IMR-90 (cell line): Measurements from ENCODE around the gene PCBP3. TPM values are rescaled to one million over a fixed set of nuclear protein-coding genes. Genes with fewer than 3 reads are reported as not detected.

Source experiments
- ATAC-seq: fragments of 200-7000 bp; cut with Tn5 transposase; 2 replicates; pipeline ENCODE4 v1.9.1; 2020; ENCODE audit warnings: low read depth, mild to moderate bottlenecking, moderate library complexity
- BruUV-seq: library from RNA; stranded (reverse); fragments of 400-500 nt; replicated peaks from 2 replicates; lab custom pipeline; 2021; lab: Mats Ljungman, UMichigan
- CTCF ChIA-PET: fragments of 300-600 bp; formaldehyde crosslinking; extraction: SDS; loops from one replicate; lab custom pipeline; 2021; ENCODE audit warnings: antibody characterized with exemption; lab: Yijun Ruan, JAX
- POLR2A ChIA-PET: fragments of 300-600 bp; sonication (Branson Sonifier 250); formaldehyde crosslinking; loops from one replicate; lab custom pipeline; 2022; ENCODE audit warnings: antibody characterized with exemption; ENCODE audit not compliant: unreplicated experiment; lab: Charles Lee
- DNase-seq: peaks from one replicate; pipeline ENCODE4 v3.0.0; 2013
- H2AFZ ChIP-seq: replicated peaks from 2 replicates; pipeline ENCODE3; 2013; ENCODE audit warnings: low read length, mild to moderate bottlenecking; ENCODE audit not compliant: poor library complexity
- H2AK5ac ChIP-seq: 2 replicates; pipeline ENCODE4 v1.6.1; 2013; ENCODE audit warnings: low read depth, low read length, inconsistent platforms
- H2AK9ac ChIP-seq: replicated peaks from 2 replicates; pipeline ENCODE3; 2013; ENCODE audit warnings: mild to moderate bottlenecking, low read depth, low read length, moderate library complexity; ENCODE audit not compliant: poor library complexity
- H2BK120ac ChIP-seq: 2 replicates; pipeline ENCODE4 v1.6.1; 2013; ENCODE audit warnings: low read depth, low read length, inconsistent platforms
- H2BK15ac ChIP-seq: 3 replicates; pipeline ENCODE4 v1.6.1; 2013; ENCODE audit warnings: low read depth, low read length, inconsistent platforms
- H2BK20ac ChIP-seq: 2 replicates; pipeline ENCODE4 v1.6.1; 2013; ENCODE audit warnings: low read depth, mild to moderate bottlenecking, inconsistent platforms, low read length, moderate library complexity
- H2BK5ac ChIP-seq: 2 replicates; pipeline ENCODE4 v1.6.1; 2013; ENCODE audit warnings: mild to moderate bottlenecking, low read depth, low read length, inconsistent platforms; ENCODE audit not compliant: poor library complexity, severe bottlenecking
- H3K14ac ChIP-seq: replicated peaks from 2 replicates; pipeline ENCODE4 v1.6.1; 2013; ENCODE audit warnings: low read depth, low read length, inconsistent platforms
- H3K18ac ChIP-seq: 2 replicates; pipeline ENCODE4 v1.6.1; 2013; ENCODE audit warnings: low read depth, low read length, control low read depth
- H3K23ac ChIP-seq: 2 replicates; pipeline ENCODE4 v1.6.1; 2013; ENCODE audit warnings: low read depth, low read length, inconsistent platforms
- H3K27ac ChIP-seq: 2 replicates; pipeline ENCODE4 v1.5.1; 2013; ENCODE audit warnings: mild to moderate bottlenecking, control low read depth, low read length; ENCODE audit not compliant: insufficient read depth
- H3K27me3 ChIP-seq: 2 replicates; pipeline ENCODE4 v1.6.1; 2013; ENCODE audit warnings: low read length; ENCODE audit not compliant: control insufficient read depth, insufficient read depth
- H3K36me3 ChIP-seq: 2 replicates; pipeline ENCODE4 v1.6.1; 2013; ENCODE audit warnings: low read length, mixed read lengths; ENCODE audit not compliant: control insufficient read depth, insufficient read depth
- H3K4ac ChIP-seq: 2 replicates; pipeline ENCODE4 v1.6.1; 2013; ENCODE audit warnings: low read depth, low read length, inconsistent platforms
- H3K4me1 ChIP-seq: 2 replicates; pipeline ENCODE4 v1.6.1; 2013; ENCODE audit warnings: low read length, mixed read lengths; ENCODE audit not compliant: control insufficient read depth, insufficient read depth
- H3K4me2 ChIP-seq: 2 replicates; pipeline ENCODE4 v1.6.1; 2013; ENCODE audit warnings: low read depth, mild to moderate bottlenecking, control low read depth, low read length, moderate library complexity
- H3K4me3 ChIP-seq: 2 replicates; pipeline ENCODE4 v1.5.1; 2013; ENCODE audit warnings: low read depth, mild to moderate bottlenecking, control low read depth, low read length, moderate library complexity; ENCODE audit not compliant: insufficient read depth
- H3K56ac ChIP-seq: 2 replicates; pipeline ENCODE4 v1.6.1; 2013; ENCODE audit warnings: low read length, inconsistent platforms; ENCODE audit not compliant: insufficient read depth; ENCODE audit errors: extremely low read depth
- H3K79me1 ChIP-seq, 2 experiments: 2 replicates each; pipeline ENCODE4 v1.6.1; 2013; ENCODE audit warnings: low read length in 2 of 2, inconsistent platforms in 1 of 2, low read depth in 1 of 2
- H3K9ac ChIP-seq: 2 replicates; pipeline ENCODE4 v1.6.1; 2013; ENCODE audit warnings: low read depth, low read length, control low read depth
- H3K9me1 ChIP-seq: 2 replicates; pipeline ENCODE4 v1.6.1; 2013; ENCODE audit warnings: low read length, inconsistent platforms; ENCODE audit not compliant: insufficient read depth
- H3K9me3 ChIP-seq: 2 replicates; pipeline ENCODE4 v1.6.1; 2013; ENCODE audit warnings: low read length; ENCODE audit not compliant: control insufficient read depth, insufficient read depth
- H4K20me1 ChIP-seq: 2 replicates; pipeline ENCODE4 v1.6.1; 2013; ENCODE audit warnings: low read length, inconsistent platforms; ENCODE audit not compliant: insufficient read depth
- H4K5ac ChIP-seq: 2 replicates; pipeline ENCODE4 v1.6.1; 2013; ENCODE audit warnings: mild to moderate bottlenecking, low read depth, low read length, control low read depth
- H4K8ac ChIP-seq, 2 experiments: 2 replicates each; pipeline ENCODE4 v1.6.1; 2013; ENCODE audit warnings: low read depth in 2 of 2, low read length in 2 of 2, control low read depth in 1 of 2, inconsistent platforms in 1 of 2
- H4K91ac ChIP-seq: 2 replicates; pipeline ENCODE4 v1.6.1; 2013; ENCODE audit warnings: low read depth, low read length, inconsistent platforms; ENCODE audit not compliant: insufficient read depth
- BHLHE40 ChIP-seq: fragments of 150-350 bp; IDR thresholded peaks from 2 replicates; pipeline ENCODE4 v1.6.1; 2016; ENCODE audit warnings: mild to moderate bottlenecking, low read depth, low read length
- CEBPB ChIP-seq: IDR thresholded peaks from 2 replicates; pipeline ENCODE4 v1.6.1; 2012; ENCODE audit warnings: low read depth, low read length, improper control_type of control experiment
- CHD1 ChIP-seq: IDR thresholded peaks from 2 replicates; pipeline ENCODE4 v1.6.1; 2012; ENCODE audit warnings: low read depth, low read length, improper control_type of control experiment
- CTCF ChIP-seq: conservative IDR thresholded peaks from 2 replicates; pipeline ENCODE4 v1.5.1; 2012; ENCODE audit warnings: mild to moderate bottlenecking, low read depth, low read length, improper control_type of control experiment
- ELK1 ChIP-seq: fragments of 150-350 bp; IDR thresholded peaks from 2 replicates; pipeline ENCODE4 v1.6.1; 2016; ENCODE audit warnings: low read depth, mild to moderate bottlenecking, low read length, moderate library complexity, borderline replicate concordance
- FOS ChIP-seq: fragments of 150-350 bp; IDR thresholded peaks from 2 replicates; pipeline ENCODE4 v1.6.1; 2016; ENCODE audit warnings: low read depth, low read length
- MAFK ChIP-seq: IDR thresholded peaks from 2 replicates; pipeline ENCODE4 v1.6.1; 2012; ENCODE audit warnings: low read depth, low read length, improper control_type of control experiment
- MAZ ChIP-seq: IDR thresholded peaks from 2 replicates; pipeline ENCODE4 v1.6.1; 2012; ENCODE audit warnings: low read depth, mild to moderate bottlenecking, low read length, improper control_type of control experiment, moderate library complexity, borderline replicate concordance
- MXI1 ChIP-seq: IDR thresholded peaks from 2 replicates; pipeline ENCODE4 v1.6.1; 2012; ENCODE audit warnings: low read depth, mild to moderate bottlenecking, low read length, moderate library complexity, borderline replicate concordance
- NFE2L2 ChIP-seq: fragments of 150-350 bp; IDR thresholded peaks from 2 replicates; pipeline ENCODE4 v1.6.1; 2016; ENCODE audit warnings: low read depth, mild to moderate bottlenecking, low read length
- POLR2A ChIP-seq: IDR thresholded peaks from 2 replicates; pipeline ENCODE4 v1.6.1; 2012; ENCODE audit warnings: mild to moderate bottlenecking, low read depth, low read length
- RAD21 ChIP-seq: IDR thresholded peaks from 2 replicates; pipeline ENCODE4 v1.6.1; 2012; ENCODE audit warnings: low read length, improper control_type of control experiment
- RCOR1 ChIP-seq: IDR thresholded peaks from 2 replicates; pipeline ENCODE4 v1.6.1; 2012; ENCODE audit warnings: mild to moderate bottlenecking, low read length, improper control_type of control experiment; ENCODE audit not compliant: insufficient replicate concordance
- RFX5 ChIP-seq: IDR thresholded peaks from 2 replicates; pipeline ENCODE4 v1.8.0; 2012; ENCODE audit warnings: low read depth, mild to moderate bottlenecking, low read length, moderate library complexity
- SMC3 ChIP-seq: fragments of 150-350 bp; IDR thresholded peaks from 2 replicates; pipeline ENCODE4 v1.6.1; 2016; ENCODE audit warnings: low read depth, mild to moderate bottlenecking, antibody characterized with exemption, low read length, moderate library complexity
- USF2 ChIP-seq: fragments of 150-350 bp; IDR thresholded peaks from 2 replicates; pipeline ENCODE4 v1.6.1; 2017; ENCODE audit warnings: mild to moderate bottlenecking, antibody characterized with exemption, low read length, low read depth
- WGBS, 2 experiments: methylation state at CpG; one replicate each; pipeline versions ENCODE4 v1.1.5 to v1.1.7; 2013; ENCODE audit warnings: missing lambda C conversion rate in 2 of 2; ENCODE audit not compliant: insufficient read length in 1 of 2; ENCODE audit errors: extremely low coverage in 2 of 2; 5-methylcytosine and 5-hydroxymethylcytosine counted together
- dilution Hi-C: fragments of 300-500 bp; cut with HindIII; formaldehyde crosslinking; loops from one replicate; pipeline ENCODE4 v1.14.3; 2018; ENCODE audit warnings: low sequenced_read_pairs; ENCODE audit not compliant: unreplicated experiment
- in situ Hi-C: fragments of 300-500 bp; cut with MboI; formaldehyde crosslinking; loops from 3 replicates; pipeline ENCODE4 v1.14.3; 2019; ENCODE audit warnings: low sequenced_read_pairs, inconsistent platforms, mixed read lengths
- intact Hi-C: fragments of 100-400 bp; cut with micrococcal nuclease; formaldehyde crosslinking; loops from 2 replicates; pipeline ENCODE4 v1.10.0; 2022
- polyA plus RNA-seq, 3 experiments: library from polyadenylated mRNA; depleted of rRNA; stranded (reverse); fragments of >200 nt; gene quantifications; 2 replicates each; pipeline ENCODE4 v1.2.3, GENCODE V29; 2012; ENCODE audit warnings: low replicate concordance in 1 of 3
- total RNA-seq: library from RNA; depleted of rRNA; stranded (reverse); fragments of >200 nt; gene quantifications from 2 replicates; pipeline ENCODE4 v1.2.3, GENCODE V29; 2012

Gene PCBP3
- total and polyA plus RNA-seq, 2 of the 4 experiments (the other 2 are of a cell fraction), result 2.9 to 3.9 TPM

- Histone ChIP-seq H3K4me1 (no peaks in the 10 kb centered on the region), H2BK5ac (no peak overlapping the region), H4K20me1 (no peaks in the 10 kb centered on the region), H2AK5ac (no peak overlapping the region), H4K5ac (no peak overlapping the region), H4K8ac (no peak overlapping the region), H3K27ac (no peak overlapping the region), H2BK15ac (no peak overlapping the region), H3K36me3 (peaks cover 3% of the 10 kb centered on the region; the same call in 1 of the 2 replicates), H2BK20ac (no peak overlapping the region), H3K4me2 (no peak overlapping the region), H3K27me3 (no peaks in the 10 kb centered on the region; the same call in 1 of the 2 replicates), H3K4me3 (no peak overlapping the region), H3K9me3 (peaks cover 20% of the 10 kb centered on the region), H3K9me1 (no peaks in the 10 kb centered on the region; the same call in 1 of the 2 replicates), H3K79me1 (no peaks in the 10 kb centered on the region), H3K18ac (no peak overlapping the region), H3K23ac (no peak overlapping the region), H2AK9ac (no peak overlapping the region), H2BK120ac (no peak overlapping the region), H3K9ac (no peak overlapping the region), H3K56ac (no peak overlapping the region), H3K14ac (no peak overlapping the region), H2AFZ (no peak overlapping the region), H3K4ac (no peak overlapping the region), H4K91ac (no peak overlapping the region)
- intact Hi-C loops (no loop called here), in situ Hi-C loops (no loop called here), dilution Hi-C loops (no loop called here)
- no peak for ATAC-seq
- no peak for DNase-seq
- TF ChIP-seq FOS, result no peak
- TF ChIP-seq BHLHE40, result no peak
- TF ChIP-seq CTCF, result no peak
- TF ChIP-seq RAD21, result no peak
- TF ChIP-seq MAFK, result no peak
- no peak for TF ChIP-seq CEBPB
- TF ChIP-seq NFE2L2, result no peak
- no peak for TF ChIP-seq CHD1
- TF ChIP-seq RFX5, result no peak
- TF ChIP-seq MAZ, result no peak
- TF ChIP-seq RCOR1, result no peak
- TF ChIP-seq USF2, result no peak
- no peak for TF ChIP-seq POLR2A
- no peak for TF ChIP-seq SMC3
- no peak for TF ChIP-seq MXI1
- no peak for TF ChIP-seq ELK1
- BruUV-seq, result no TSS peak
- POLR2A ChIA-PET, result no interaction called here
- CTCF ChIA-PET, result no interaction called here
- WGBS, 2 experiments, result 84% methylated on average over 19 of the region's 23 CpGs; no CpG with 5 or more reads in 1 of the 2 experiments
Measured at GRCh38 chr21:45931397-45931969, 288.0 kb downstream of the PCBP3 start.
